ENCODE data around the gene TLX1.

DNA sequence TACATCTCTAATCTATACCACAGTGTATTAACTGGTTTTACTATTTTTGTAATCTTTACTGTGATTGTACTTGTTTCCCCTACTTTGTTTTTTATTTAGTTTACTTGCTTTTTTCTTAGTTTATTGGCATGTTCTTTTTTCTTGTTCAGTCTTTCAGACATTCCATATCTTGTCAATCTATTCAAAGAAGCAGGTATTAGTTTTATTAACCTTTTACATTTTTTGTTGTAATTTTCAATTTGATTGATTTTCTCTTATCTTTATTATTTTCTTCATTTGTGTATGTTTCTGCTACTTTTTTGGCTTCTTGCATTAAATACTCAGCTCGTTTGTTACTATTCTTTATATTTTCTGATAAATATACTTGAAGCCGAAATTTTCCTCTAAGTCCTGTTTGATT, 41.6 kb downstream of the TLX1 start:
- TF ChIP-seq, protein P1, sequence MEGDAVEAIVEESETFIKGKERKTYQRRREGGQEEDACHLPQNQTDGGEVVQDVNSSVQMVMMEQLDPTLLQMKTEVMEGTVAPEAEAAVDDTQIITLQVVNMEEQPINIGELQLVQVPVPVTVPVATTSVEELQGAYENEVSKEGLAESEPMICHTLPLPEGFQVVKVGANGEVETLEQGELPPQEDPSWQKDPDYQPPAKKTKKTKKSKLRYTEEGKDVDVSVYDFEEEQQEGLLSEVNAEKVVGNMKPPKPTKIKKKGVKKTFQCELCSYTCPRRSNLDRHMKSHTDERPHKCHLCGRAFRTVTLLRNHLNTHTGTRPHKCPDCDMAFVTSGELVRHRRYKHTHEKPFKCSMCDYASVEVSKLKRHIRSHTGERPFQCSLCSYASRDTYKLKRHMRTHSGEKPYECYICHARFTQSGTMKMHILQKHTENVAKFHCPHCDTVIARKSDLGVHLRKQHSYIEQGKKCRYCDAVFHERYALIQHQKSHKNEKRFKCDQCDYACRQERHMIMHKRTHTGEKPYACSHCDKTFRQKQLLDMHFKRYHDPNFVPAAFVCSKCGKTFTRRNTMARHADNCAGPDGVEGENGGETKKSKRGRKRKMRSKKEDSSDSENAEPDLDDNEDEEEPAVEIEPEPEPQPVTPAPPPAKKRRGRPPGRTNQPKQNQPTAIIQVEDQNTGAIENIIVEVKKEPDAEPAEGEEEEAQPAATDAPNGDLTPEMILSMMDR (IDR thresholded peaks at IDR 0.05), result no peak
- TF ChIP-seq POLR2A (IDR thresholded peaks at IDR 0.05), result no peak
- no peak for TF ChIP-seq EP300 (IDR thresholded peaks at IDR 0.05)
- no peak for TF ChIP-seq POLR2AphosphoS5 (IDR thresholded peaks at IDR 0.05)
